SK-N-SH treated with all-trans-retinoic acid at 6 μM for 48 hours (cell line): ENCODE measurements around the gene DLG2.
"Not testable (repeated sequence)": the region's sequence is repeated elsewhere in the genome, so short reads cannot be mapped to it uniquely, and the experiment has no call there.

Experiments used
- ATAC-seq: fragments of 200-7000 bp; cut with Tn5 transposase; 3 replicates; pipeline ENCODE4 v1.9.1; 2020; ENCODE audit warnings: mild to moderate bottlenecking, moderate library complexity
- ARNTL ChIP-seq: fragments of 450-650 bp; formaldehyde crosslinking; IDR thresholded peaks from 2 replicates; pipeline ENCODE4 v1.5.0; 2020; ENCODE audit warnings: low read depth, mild to moderate bottlenecking, moderate library complexity, borderline replicate concordance
- BACH2 ChIP-seq: fragments of 250-450 bp; sonication (Bioruptor Pico); IDR thresholded peaks from 2 replicates; pipeline ENCODE4 v1.9.0; 2021; ENCODE audit warnings: mild to moderate bottlenecking, borderline replicate concordance
- CREB5 ChIP-seq: fragments of 250-450 bp; sonication (Bioruptor Pico); IDR thresholded peaks from 2 replicates; pipeline ENCODE4 v1.5.1; 2020; ENCODE audit warnings: low read depth, mild to moderate bottlenecking, moderate library complexity
- CSDC2 ChIP-seq: fragments of 250-450 bp; sonication (Bioruptor Pico); IDR thresholded peaks from 2 replicates; pipeline ENCODE4 v1.5.0; 2020; ENCODE audit warnings: mild to moderate bottlenecking, moderate library complexity
- ESRRG ChIP-seq: fragments of 250-450 bp; sonication (Bioruptor Pico); IDR thresholded peaks from 2 replicates; pipeline ENCODE4 v1.6.1; 2021; ENCODE audit warnings: mild to moderate bottlenecking
- GLIS3 ChIP-seq: fragments of 250-450 bp; sonication (Bioruptor Pico); IDR thresholded peaks from 2 replicates; pipeline ENCODE4 v1.5.0; 2020; ENCODE audit warnings: mild to moderate bottlenecking, moderate library complexity
- ISL1 ChIP-seq: fragments of 250-450 bp; sonication (Bioruptor Pico); IDR thresholded peaks from 2 replicates; pipeline ENCODE4 v2.1.2; 2022; ENCODE audit warnings: mild to moderate bottlenecking, moderate library complexity
- OSR1 ChIP-seq: fragments of 250-450 bp; sonication (Bioruptor Pico); IDR thresholded peaks from 2 replicates; pipeline ENCODE4 v1.8.0; 2022; ENCODE audit warnings: moderate library complexity, mild to moderate bottlenecking, inconsistent platforms
- PATZ1 ChIP-seq: fragments of 250-450 bp; sonication (Bioruptor Pico); IDR thresholded peaks from 2 replicates; pipeline ENCODE4 v1.8.0; 2020; ENCODE audit warnings: mild to moderate bottlenecking, moderate library complexity, borderline replicate concordance
- PPARA ChIP-seq: fragments of 250-450 bp; sonication (Bioruptor Pico); IDR thresholded peaks from 2 replicates; pipeline ENCODE4 v1.5.0; 2020; ENCODE audit warnings: mild to moderate bottlenecking, borderline replicate concordance
- RARB ChIP-seq: fragments of 250-450 bp; sonication (Bioruptor Pico); IDR thresholded peaks from 2 replicates; pipeline ENCODE4 v1.8.0; 2021; ENCODE audit warnings: mild to moderate bottlenecking, moderate library complexity
- SNAI2 ChIP-seq: fragments of 250-450 bp; sonication (Bioruptor Pico); IDR thresholded peaks from 2 replicates; pipeline ENCODE4 v1.5.0; 2020; ENCODE audit warnings: mild to moderate bottlenecking, moderate library complexity
- TCF4 ChIP-seq: fragments of 250-450 bp; sonication (Bioruptor Pico); IDR thresholded peaks from 2 replicates; pipeline ENCODE4 v1.8.0; 2021; ENCODE audit warnings: mild to moderate bottlenecking, moderate library complexity, borderline replicate concordance
- TSHZ2 ChIP-seq: fragments of 250-450 bp; sonication (Bioruptor Pico); IDR thresholded peaks from 2 replicates; pipeline ENCODE4 v1.5.0; 2020; ENCODE audit warnings: mild to moderate bottlenecking, moderate library complexity
- ZC3H10 ChIP-seq: fragments of 250-450 bp; sonication (Bioruptor Pico); IDR thresholded peaks from 2 replicates; pipeline ENCODE4 v1.5.1; 2021; ENCODE audit warnings: mild to moderate bottlenecking, moderate library complexity
- ZFP3 ChIP-seq: fragments of 250-450 bp; sonication (Bioruptor Pico); IDR thresholded peaks from 2 replicates; pipeline ENCODE4 v1.5.0; 2020; ENCODE audit warnings: mild to moderate bottlenecking, moderate library complexity
- ZNF70 ChIP-seq: fragments of 450-650 bp; formaldehyde crosslinking; IDR thresholded peaks from 2 replicates; pipeline ENCODE4 v1.5.0; 2020; ENCODE audit warnings: mild to moderate bottlenecking, moderate library complexity
- ZNF8 ChIP-seq: fragments of 450-650 bp; formaldehyde crosslinking; IDR thresholded peaks from 2 replicates; pipeline ENCODE4 v1.5.0; 2020; ENCODE audit warnings: mild to moderate bottlenecking, moderate library complexity
- TF ChIP-seq, protein P1 (sequence below): fragments of 250-450 bp; sonication (Bioruptor Pico); IDR thresholded peaks from 2 replicates; pipeline ENCODE4 v1.8.0; 2021; ENCODE audit warnings: low read depth, mild to moderate bottlenecking, moderate library complexity, borderline replicate concordance

DLG2 gene

DNA sequence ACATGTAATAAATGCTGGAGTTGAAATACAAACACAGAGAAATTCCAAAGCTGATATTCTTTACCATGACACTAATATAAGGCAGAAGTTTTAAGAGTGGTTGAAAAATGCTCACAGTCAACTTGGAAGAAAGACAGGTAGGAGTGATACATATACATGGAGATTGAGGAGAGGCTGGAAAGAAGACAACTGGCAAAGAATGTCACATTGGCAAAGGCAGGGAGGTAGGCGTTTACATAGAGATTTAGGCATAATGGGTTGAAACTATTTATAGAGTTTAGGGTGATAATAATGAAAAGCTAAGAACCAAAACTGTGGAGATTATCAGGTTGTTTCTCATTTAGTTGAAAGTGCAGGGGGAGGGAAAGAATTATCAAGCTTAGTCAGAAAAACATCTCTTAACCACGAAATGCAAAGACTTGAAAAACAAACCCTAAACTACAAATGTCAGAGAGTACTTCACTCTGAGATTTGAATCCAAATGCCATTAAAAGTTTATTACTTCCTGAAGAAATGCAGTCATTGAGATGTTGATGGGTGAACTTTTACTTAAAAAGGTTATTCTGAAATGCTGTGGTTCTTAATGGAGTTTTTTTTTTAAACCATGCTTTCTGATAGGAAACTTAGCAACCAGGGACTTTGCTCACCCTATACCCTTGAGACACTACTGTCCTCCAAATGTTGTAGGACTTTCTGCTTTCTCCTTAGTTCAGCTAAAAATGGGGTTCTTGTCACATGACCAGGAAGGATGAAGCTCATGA, 2202.6 kb downstream of the DLG2 start (continued):
- TF ChIP-seq PATZ1 (CRISPR knock-in tag) (no peak), CSDC2 (CRISPR knock-in tag) (no peak), ZC3H10 (CRISPR knock-in tag) (no peak)

DNA sequence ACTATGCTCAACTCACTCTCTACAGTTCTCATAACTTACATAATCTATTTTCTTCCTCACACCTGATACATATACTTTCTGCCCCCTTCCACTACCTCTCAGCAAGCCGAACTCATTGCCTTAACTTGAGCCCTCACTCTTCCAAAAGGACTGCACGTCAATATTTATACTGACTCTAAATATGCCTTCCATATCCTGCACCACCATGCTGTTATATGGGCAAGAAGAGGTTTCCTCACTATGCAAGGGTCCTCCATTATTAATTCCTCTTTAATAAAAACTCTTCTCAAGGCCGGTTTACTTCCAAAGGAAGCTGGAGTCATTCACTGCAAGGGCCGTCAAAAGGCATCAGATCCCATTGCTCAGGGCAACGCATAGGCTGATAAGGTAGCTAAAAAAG, 2204.5 kb downstream of the DLG2 start:
- not testable (repeated sequence) for ATAC-seq

DNA sequence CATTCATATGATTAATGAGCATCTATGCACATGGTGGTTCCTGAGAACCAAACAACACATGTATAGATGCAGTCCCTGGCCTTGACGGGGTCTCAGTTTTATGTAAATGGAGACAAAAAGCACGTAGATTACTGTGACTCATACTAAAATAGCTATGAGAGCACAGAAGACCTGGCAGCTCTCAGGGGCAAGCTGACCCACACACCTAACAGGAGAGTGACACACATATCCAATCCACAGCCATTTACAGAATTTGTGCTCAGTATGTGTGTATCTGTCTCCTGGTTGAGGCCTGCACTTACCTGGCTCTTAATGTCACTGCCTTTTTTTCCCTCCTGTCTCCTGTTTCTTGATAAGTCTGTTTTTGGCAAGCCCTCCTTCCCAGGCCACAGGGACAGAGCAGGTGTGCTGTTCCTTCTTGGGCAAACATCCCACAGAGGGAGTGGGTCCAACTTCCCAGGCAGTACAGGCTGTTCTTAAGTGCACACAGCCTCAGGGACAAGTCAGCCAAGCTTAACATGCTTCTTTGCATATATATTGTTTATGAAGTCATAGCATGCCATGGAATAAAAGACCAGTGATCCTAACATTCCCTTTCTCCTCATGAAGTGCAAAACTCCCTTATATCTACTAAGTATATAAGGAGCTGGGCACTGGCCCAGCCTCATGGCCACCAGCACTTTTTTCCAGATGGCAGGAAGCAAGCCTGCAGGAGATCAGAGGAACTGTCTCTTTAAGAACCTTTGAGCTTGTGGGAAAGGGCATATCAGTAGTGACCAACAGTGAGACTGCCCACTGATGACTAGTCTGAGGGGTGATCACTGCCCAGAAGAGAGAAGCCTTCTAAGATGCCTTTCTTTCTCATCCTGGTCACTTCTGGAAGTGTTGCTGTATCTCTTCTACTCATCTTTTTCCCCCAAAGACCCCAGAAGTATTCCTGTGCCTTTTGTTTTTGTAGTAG, 2216.3 kb downstream of the DLG2 start:
- ATAC-seq = no peak
- TF ChIP-seq PATZ1 (CRISPR knock-in tag) (no peak), ZC3H10 (CRISPR knock-in tag) (no peak), ZNF70 (CRISPR knock-in tag) (no peak), ARNTL (CRISPR knock-in tag) (no peak), CREB5 (CRISPR knock-in tag) (no peak), ISL1 (CRISPR knock-in tag) (no peak), RARB (CRISPR knock-in tag) (no peak), TCF4 (CRISPR knock-in tag) (no peak), ESRRG (CRISPR knock-in tag) (no peak), PPARA (CRISPR knock-in tag) (no peak), SNAI2 (CRISPR knock-in tag) (no peak), OSR1 (CRISPR knock-in tag) (no peak), TSHZ2 (CRISPR knock-in tag) (no peak), ZFP3 (CRISPR knock-in tag) (no peak), CSDC2 (CRISPR knock-in tag) (no peak)
- TF ChIP-seq, protein P1, sequence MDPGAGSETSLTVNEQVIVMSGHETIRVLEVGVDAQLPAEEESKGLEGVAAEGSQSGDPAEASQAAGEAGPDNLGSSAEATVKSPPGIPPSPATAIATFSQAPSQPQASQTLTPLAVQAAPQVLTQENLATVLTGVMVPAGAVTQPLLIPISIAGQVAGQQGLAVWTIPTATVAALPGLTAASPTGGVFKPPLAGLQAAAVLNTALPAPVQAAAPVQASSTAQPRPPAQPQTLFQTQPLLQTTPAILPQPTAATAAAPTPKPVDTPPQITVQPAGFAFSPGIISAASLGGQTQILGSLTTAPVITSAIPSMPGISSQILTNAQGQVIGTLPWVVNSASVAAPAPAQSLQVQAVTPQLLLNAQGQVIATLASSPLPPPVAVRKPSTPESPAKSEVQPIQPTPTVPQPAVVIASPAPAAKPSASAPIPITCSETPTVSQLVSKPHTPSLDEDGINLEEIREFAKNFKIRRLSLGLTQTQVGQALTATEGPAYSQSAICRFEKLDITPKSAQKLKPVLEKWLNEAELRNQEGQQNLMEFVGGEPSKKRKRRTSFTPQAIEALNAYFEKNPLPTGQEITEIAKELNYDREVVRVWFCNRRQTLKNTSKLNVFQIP = no peak

- ATAC-seq = no peak
- TF ChIP-seq BACH2 (CRISPR knock-in tag) = no peak
- TF ChIP-seq CSDC2 (CRISPR knock-in tag) = no peak
- TF ChIP-seq PPARA (CRISPR knock-in tag) = no peak
- no peak for TF ChIP-seq SNAI2 (CRISPR knock-in tag)
- no peak for TF ChIP-seq ZNF8
- TF ChIP-seq CREB5 (CRISPR knock-in tag) = no peak
- no peak for TF ChIP-seq ARNTL (CRISPR knock-in tag)
- TF ChIP-seq PATZ1 (CRISPR knock-in tag) = no peak
- no peak for TF ChIP-seq ZFP3 (CRISPR knock-in tag)
- no peak for TF ChIP-seq ZNF70 (CRISPR knock-in tag)
- no peak for TF ChIP-seq ISL1 (CRISPR knock-in tag)
- TF ChIP-seq GLIS3 = no peak
These were observed 2217.3 kb downstream of the DLG2 start for GRCh38 chr11:83409891-83410290.
